Ovary (tissue), 3 donors: Measurements from ENCODE around the gene PAX9.

Experiments
- EP300 ChIP-seq: sonication (generic); formaldehyde crosslinking; IDR thresholded peaks from one replicate; pipeline ENCODE4 v1.6.1; 2017; ENCODE audit warnings: antibody characterized with exemption
- POLR2A ChIP-seq: fragments of 450-650 bp; IDR thresholded peaks from one replicate; pipeline ENCODE4 v1.6.1; 2017; ENCODE audit warnings: antibody characterized with exemption, mild to moderate bottlenecking, moderate library complexity
- TF ChIP-seq, protein P1 (sequence below), 3 donors: fragments of 450-650 bp in 2 of 3; fragments of 200-600 bp in 1 of 3; IDR thresholded peaks; one replicate each; pipeline versions ENCODE4 v1.5.1 to v1.8.0; 2016 to 2022; ENCODE audit warnings: antibody characterized with exemption in 3 of 3, mild to moderate bottlenecking in 1 of 3
- donor health status: DM: no; HTN: no; CAD: no.

DNA sequence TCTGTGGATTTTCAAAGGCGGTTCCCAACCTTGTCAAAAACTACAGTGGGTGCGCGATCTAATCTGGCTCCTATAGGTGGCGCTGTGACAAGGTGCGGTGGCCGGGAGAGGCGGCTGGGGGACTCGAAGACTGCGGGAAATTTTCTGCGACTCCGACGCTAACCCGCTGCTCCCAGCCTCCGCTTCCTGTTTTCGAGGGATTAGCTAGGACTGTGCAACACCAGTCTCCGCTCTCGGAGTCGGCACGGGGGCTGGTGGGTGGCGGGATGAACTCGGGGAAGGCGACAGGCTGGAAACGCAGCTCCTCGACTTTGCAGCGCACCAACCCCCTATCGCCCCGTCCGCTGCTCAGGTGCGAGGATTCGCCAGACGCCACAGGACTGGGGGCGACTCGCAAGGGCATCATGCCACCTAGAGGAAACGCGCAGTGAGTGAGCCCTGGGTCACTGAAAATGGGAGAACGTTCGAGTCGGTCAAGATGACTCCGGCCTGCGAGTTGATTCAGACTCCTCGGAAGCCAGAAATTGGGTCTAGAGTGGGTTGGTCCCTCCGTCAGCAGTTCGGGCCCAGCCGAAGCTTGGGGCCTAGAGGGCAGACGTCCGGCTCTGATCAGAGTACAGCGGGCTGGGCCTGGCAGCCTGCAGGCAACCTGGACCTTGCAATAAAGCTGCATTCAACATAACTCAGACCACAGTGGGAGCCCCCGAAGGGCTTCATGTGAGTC is 5.5 kb upstream of the PAX9 start:
- TF ChIP-seq, protein P1, sequence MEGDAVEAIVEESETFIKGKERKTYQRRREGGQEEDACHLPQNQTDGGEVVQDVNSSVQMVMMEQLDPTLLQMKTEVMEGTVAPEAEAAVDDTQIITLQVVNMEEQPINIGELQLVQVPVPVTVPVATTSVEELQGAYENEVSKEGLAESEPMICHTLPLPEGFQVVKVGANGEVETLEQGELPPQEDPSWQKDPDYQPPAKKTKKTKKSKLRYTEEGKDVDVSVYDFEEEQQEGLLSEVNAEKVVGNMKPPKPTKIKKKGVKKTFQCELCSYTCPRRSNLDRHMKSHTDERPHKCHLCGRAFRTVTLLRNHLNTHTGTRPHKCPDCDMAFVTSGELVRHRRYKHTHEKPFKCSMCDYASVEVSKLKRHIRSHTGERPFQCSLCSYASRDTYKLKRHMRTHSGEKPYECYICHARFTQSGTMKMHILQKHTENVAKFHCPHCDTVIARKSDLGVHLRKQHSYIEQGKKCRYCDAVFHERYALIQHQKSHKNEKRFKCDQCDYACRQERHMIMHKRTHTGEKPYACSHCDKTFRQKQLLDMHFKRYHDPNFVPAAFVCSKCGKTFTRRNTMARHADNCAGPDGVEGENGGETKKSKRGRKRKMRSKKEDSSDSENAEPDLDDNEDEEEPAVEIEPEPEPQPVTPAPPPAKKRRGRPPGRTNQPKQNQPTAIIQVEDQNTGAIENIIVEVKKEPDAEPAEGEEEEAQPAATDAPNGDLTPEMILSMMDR (IDR thresholded peaks at IDR 0.05) = no peak
- TF ChIP-seq EP300 (no peak), POLR2A (no peak)
